LHCN-M2 (cell line): Measurements from ENCODE around the gene TMEM165. TPM values are rescaled to one million over a fixed set of nuclear protein-coding genes. Genes with fewer than 3 reads are reported as not detected.
"Not testable (repeated sequence)": the region's sequence is repeated elsewhere in the genome, so short reads cannot be mapped to it uniquely, and the experiment has no call there.

Experiments
- DNase-seq: peaks from one replicate; pipeline ENCODE4 v3.0.0-alpha.2; 2012; ENCODE audit warnings: low read depth
- polyA plus RNA-seq: library from polyadenylated mRNA; unstranded; fragments of >200 nt; gene quantifications from one replicate; pipeline ENCODE4 v1.2.1, GENCODE V29; 2012; ENCODE audit warnings: missing spikeins
- total RNA-seq: library from RNA; depleted of rRNA; stranded (reverse); fragments of >200 nt; gene quantifications from 2 replicates; pipeline ENCODE4 v1.2.3, GENCODE V29; 2014; rRNA removed

Gene TMEM165
- total RNA-seq: 176 and 184 TPM in 2 replicates
- polyA plus RNA-seq: 54.1 TPM

GRCh38 chr4:55395529-55396307, at the start of gene TMEM165:
TSS of gene TMEM165 (plus strand) at chr4:55395957. CDS start at chr4:55396190, 233 bp downstream.
- DNase-seq: peak; percentile 85

GRCh38 chr4:55345980-55346850, 49.5 kb upstream of the TMEM165 start, which contains the start of gene SRD5A3:
TSS of gene SRD5A3 (plus strand) at chr4:55346242. CDS start at chr4:55346337, 95 bp downstream.
- DNase-seq: peak; percentile 81

GRCh38 chr4:55346851-55347255, 48.9 kb upstream of the TMEM165 start:
- DNase-seq: no peak

GRCh38 chr4:55347610-55348228, 48.0 kb upstream of the TMEM165 start:
- no peak for DNase-seq

GRCh38 chr4:55348466-55348865, 47.3 kb upstream of the TMEM165 start:
- DNase-seq: no peak

- DNase-seq: peak; percentile 78
Observed at GRCh38 chr4:55350870-55351269, 44.9 kb upstream of the TMEM165 start.

GRCh38 chr4:55351824-55352223, 43.9 kb upstream of the TMEM165 start:
- DNase-seq: no peak

GRCh38 chr4:55352726-55353125, 43.0 kb upstream of the TMEM165 start:
- DNase-seq: no peak

GRCh38 chr4:55353228-55353747, 42.5 kb upstream of the TMEM165 start:
- not testable (repeated sequence) for DNase-seq

- no peak for DNase-seq
Observed at GRCh38 chr4:55354648-55355047, 41.1 kb upstream of the TMEM165 start.

GRCh38 chr4:55355555-55355954, 40.2 kb upstream of the TMEM165 start:
- no peak for DNase-seq

- peak; percentile 70 for DNase-seq
Observed at GRCh38 chr4:55356991-55357461, 38.7 kb upstream of the TMEM165 start.

- DNase-seq: no peak
Observed at GRCh38 chr4:55358246-55358645, 37.5 kb upstream of the TMEM165 start.

GRCh38 chr4:55358668-55359067, 37.1 kb upstream of the TMEM165 start:
- peak; percentile 89 for DNase-seq

GRCh38 chr4:55359397-55359916, 36.3 kb upstream of the TMEM165 start:
- no peak for DNase-seq

- not testable (repeated sequence) for DNase-seq
Observed at GRCh38 chr4:55362938-55363337, 32.8 kb upstream of the TMEM165 start.

- no peak for DNase-seq
Observed at GRCh38 chr4:55363691-55364351, 31.9 kb upstream of the TMEM165 start.

GRCh38 chr4:55364691-55365344, 30.9 kb upstream of the TMEM165 start:
- no peak for DNase-seq

- DNase-seq: no peak
Observed at GRCh38 chr4:55365345-55365728, 30.4 kb upstream of the TMEM165 start.

GRCh38 chr4:55366621-55367020, 29.1 kb upstream of the TMEM165 start:
- DNase-seq: no peak
